Measurements from ENCODE around the gene S1PR3.

Gene S1PR3

GRCh38 chr9:88953381-88954029 lies 37.8 kb upstream of the S1PR3 start:
- Histone ChIP-seq H3K27me3 (no peaks in the 10 kb centered on the region), H3K9me3 (no peaks in the 10 kb centered on the region), H3K4me3 (ENCODE audit: low read depth, low read length) (no peak overlapping the region), H3K4me1 (peaks cover 18% of the 10 kb centered on the region), H3K36me3 (no peaks in the 10 kb centered on the region)
- DNase-seq: no peak
- no peak for TF ChIP-seq CTCF (IDR thresholded peaks at IDR 0.05; ENCODE audit: low read depth, low read length)

GRCh38 chr9:88954066-88954465 lies 37.2 kb upstream of the S1PR3 start:
- Histone ChIP-seq H3K36me3 (no peaks in the 10 kb centered on the region), H3K9me3 (no peaks in the 10 kb centered on the region), H3K27me3 (no peaks in the 10 kb centered on the region), H3K4me3 (ENCODE audit: low read depth, low read length) (no peak overlapping the region), H3K4me1 (peaks cover 18% of the 10 kb centered on the region)
- no peak for TF ChIP-seq CTCF (IDR thresholded peaks at IDR 0.05; ENCODE audit: low read depth, low read length)
- no peak for DNase-seq

- no peak for TF ChIP-seq CTCF (IDR thresholded peaks at IDR 0.05; ENCODE audit: low read depth, low read length)
- no peaks in the 10 kb centered on the region for H3K27me3 ChIP-seq
- no peak for DNase-seq
- no peaks in the 10 kb centered on the region for H3K9me3 ChIP-seq
- H3K4me3 ChIP-seq (ENCODE audit: low read depth, low read length): no peak overlapping the region
- H3K4me1 ChIP-seq: no peaks in the 10 kb centered on the region
- no peaks in the 10 kb centered on the region for H3K36me3 ChIP-seq
Observed at GRCh38 chr9:88957526-88957925, 33.7 kb upstream of the S1PR3 start.

GRCh38 chr9:88959727-88960469 lies 31.4 kb upstream of the S1PR3 start:
- no peak for TF ChIP-seq CTCF (IDR thresholded peaks at IDR 0.05; ENCODE audit: low read depth, low read length)
- no peaks in the 10 kb centered on the region for H3K27me3 ChIP-seq

GRCh38 chr9:88960632-88961031 lies 30.6 kb upstream of the S1PR3 start:
- Histone ChIP-seq H3K9me3 (no peaks in the 10 kb centered on the region), H3K36me3 (no peaks in the 10 kb centered on the region), H3K4me3 (ENCODE audit: low read depth, low read length) (no peak overlapping the region), H3K27me3 (no peaks in the 10 kb centered on the region), H3K4me1 (no peaks in the 10 kb centered on the region)
- no peak for DNase-seq
- no peak for TF ChIP-seq CTCF (IDR thresholded peaks at IDR 0.05; ENCODE audit: low read depth, low read length)

More at GRCh38 chr9:88959727-88960469, 31.4 kb upstream of the S1PR3 start:
- Histone ChIP-seq H3K36me3 (no peaks in the 10 kb centered on the region), H3K4me3 (ENCODE audit: low read depth, low read length) (no peak overlapping the region), H3K9me3 (no peaks in the 10 kb centered on the region), H3K4me1 (no peaks in the 10 kb centered on the region)
- DNase-seq: no peak

GRCh38 chr9:88965473-88965872 lies 25.8 kb upstream of the S1PR3 start:
- H3K27me3 ChIP-seq: no peaks in the 10 kb centered on the region
- H3K9me3 ChIP-seq: no peaks in the 10 kb centered on the region
- no peak for TF ChIP-seq CTCF (IDR thresholded peaks at IDR 0.05; ENCODE audit: low read depth, low read length)
- H3K4me1 ChIP-seq: no peaks in the 10 kb centered on the region
- no peaks in the 10 kb centered on the region for H3K36me3 ChIP-seq
- no peak overlapping the region for H3K4me3 ChIP-seq (ENCODE audit: low read depth, low read length)
- DNase-seq: no peak

All from BE2C (cell line).